GF-D8 (cell line): ENCODE measurements around the gene MYBPC3.

Source experiments
- DNase-seq: peaks from one replicate; lab custom pipeline; 2025; lab: John Stamatoyannopoulos, UW

Gene MYBPC3

DNA sequence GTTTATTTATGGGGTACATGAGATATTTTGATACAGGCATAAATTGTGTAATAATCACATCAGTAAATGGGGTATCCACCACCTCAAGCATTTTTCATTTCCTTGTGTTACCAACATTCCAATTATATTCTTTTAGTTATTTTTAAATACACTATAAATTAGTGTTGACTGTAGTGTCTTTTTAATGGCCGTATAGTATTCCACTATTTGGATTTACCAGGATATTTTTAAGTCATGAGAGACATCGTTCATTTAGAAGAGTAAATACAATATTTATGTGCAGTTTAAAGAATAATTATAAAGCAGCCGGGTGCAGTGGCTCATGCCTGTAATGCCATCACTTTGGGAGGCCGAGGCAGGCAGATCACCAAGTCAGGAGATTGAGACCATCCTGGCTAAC is 32.0 kb upstream of the MYBPC3 start:
- DNase-seq: no peak

- no peak for DNase-seq
Observed at GRCh38 chr11:47383071-47383470, 30.6 kb upstream of the MYBPC3 start.

DNA sequence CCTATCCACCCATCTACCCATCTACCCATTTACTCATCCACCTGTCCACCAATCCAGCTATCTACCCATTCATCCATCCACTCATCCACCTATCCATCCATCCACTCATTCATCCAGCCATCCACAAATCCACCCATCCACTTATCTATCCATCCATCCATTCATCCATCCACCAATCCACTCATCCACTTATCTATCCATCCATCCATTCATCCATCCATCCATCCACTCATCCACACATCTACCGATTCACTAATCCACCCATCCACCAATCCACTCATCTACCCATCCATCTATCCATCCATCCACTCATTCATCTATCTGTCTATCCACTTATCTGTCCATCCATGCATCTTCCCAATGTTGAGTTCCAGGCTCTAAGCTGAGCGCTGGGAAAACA is 27.6 kb upstream of the MYBPC3 start:
- DNase-seq: no peak

GRCh38 chr11:47379317-47379716 is 26.8 kb upstream of the MYBPC3 start:
- no peak for DNase-seq

- DNase-seq: no peak
Observed at GRCh38 chr11:47378836-47379170, 26.3 kb upstream of the MYBPC3 start.

GRCh38 chr11:47378010-47378835 is 25.7 kb upstream of the MYBPC3 start, which contains the start of gene SPI1:
SPI1 (minus strand) TSS chr11:47378547; CDS start chr11:47378353, 194 bp downstream.
- peak; percentile 80 for DNase-seq

- DNase-seq: no peak
Observed at GRCh38 chr11:47377571-47378009, 25.1 kb upstream of the MYBPC3 start.

DNA sequence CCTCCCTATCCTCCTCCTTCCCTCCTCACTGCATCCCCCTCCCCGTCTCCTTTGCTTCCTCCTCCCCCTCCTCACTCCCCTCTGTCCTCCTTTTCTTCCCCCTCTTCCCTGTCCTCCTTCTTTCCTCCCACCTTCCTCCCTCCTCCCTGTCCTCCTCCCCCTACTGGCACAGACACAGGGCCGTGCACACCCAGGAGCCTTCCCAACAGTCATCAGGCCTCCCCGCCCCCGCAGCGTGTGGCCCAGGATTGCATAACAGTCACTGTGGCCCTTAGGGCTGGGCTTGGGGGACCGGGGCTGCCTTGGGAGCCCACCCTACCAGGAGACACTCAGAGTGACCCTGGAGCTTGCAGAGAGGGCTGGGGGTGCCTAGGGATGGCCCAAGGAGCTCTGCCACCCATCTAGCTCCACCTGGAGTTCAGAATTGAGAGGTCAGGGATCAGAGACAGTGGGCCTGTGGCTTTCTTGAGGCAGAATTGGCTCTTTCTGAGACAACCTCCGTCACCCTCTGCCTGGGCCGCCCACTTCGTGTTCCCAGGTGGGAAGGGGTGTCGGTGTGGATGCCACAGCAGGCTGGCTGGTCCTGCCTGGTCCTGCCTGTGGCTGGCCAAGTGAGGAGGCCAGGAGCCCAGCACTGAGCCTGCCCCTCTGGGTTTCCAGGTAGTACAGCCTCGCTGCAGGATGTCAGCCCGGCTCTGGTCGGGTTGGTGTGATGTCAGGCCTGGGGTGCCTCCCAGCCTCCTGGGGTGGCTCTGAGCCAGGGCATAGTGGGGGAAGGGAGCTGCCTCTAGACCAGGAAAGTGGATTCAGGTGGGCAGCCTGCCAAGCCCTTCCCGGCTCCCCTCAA is 24.2 kb upstream of the MYBPC3 start:
- no peak for DNase-seq

GRCh38 chr11:47376107-47376524 is 23.6 kb upstream of the MYBPC3 start:
- no peak for DNase-seq

DNA sequence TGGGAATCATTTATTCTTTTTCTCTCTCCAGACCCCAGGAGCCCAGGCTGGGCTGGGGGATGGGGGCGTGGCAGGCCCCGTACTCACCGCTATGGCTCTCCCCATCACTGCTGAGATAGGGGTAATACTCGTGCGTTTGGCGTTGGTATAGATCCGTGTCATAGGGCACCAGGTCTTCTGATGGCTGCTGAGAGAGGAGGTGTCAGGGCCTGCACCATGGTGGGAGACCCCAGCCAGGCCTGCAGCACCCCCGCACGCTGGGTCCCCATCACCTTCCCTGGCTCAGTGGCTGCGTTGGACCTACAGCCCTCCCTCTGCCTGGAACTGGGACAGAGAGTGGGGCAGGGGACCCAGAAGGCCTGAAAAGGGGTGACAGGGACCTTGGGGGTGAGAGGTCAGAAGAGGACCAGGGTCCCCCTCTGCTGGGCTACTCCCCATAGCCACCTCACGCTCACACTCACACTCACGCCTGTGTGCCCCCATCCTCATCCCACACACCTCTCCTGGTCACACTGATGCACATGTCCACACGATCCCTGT is 23.1 kb upstream of the MYBPC3 start:
- DNase-seq: no peak

DNA sequence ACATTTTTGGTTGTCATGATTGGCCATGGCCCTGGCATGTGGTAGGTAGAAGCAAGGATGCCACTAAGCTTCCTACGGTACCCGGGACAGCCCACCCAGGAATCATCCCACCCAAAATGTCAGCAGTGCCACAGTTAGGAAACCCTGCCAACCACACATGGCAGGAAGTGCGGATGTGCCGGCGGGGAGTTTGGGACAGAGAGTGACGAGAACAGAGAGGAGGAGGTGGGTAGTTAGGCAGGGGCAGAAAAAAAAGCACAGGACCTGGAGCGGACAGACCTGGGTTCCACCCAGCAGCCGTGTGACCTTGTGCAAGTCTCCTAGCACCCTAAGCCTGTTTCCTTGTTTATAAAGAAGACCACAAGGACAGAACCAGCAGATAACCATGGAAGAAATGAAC is 22.5 kb upstream of the MYBPC3 start:
- DNase-seq: no peak

GRCh38 chr11:47374720-47375019 is 22.2 kb upstream of the MYBPC3 start:
- no peak for DNase-seq

DNA sequence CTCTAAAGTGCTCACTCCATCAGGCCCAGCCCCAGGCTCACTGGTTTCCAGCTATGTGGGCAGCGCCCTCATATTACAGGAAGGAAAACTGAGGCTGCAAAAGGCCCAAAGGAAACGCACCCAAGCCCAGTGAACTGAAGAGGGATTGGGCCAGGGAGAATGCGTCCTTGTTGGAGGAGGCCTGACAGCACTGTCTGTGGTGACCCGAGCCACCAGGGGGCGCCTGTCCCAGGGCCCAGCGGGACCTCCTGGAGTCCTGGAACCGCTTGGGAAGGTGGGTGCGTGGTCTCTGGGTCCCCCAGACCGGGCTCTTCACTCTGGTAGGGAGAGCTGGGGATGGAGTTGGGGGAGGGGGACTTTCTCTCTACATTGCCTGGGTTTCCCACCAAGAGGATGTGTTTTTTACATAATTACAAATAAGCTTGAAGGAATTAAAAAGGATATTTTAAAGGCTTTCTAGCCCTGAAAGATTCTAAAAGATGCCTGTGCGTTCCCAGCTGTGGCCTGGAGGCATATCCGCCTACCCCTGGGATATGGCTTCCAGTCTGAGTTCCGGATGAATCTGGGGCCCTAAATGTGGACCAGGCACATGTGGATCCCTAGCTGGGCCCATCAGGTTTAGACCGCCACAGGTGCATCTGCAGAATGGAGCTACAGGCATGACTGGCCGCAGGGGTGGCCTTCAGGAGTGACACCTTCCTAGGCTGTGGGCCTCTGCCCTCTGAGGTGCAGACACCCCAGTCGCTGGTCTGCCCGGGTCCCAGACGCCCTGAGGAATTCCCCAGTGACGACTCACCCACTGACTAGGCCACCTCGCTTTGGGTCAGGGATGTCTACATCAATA is 21.6 kb upstream of the MYBPC3 start:
- DNase-seq: no peak

DNA sequence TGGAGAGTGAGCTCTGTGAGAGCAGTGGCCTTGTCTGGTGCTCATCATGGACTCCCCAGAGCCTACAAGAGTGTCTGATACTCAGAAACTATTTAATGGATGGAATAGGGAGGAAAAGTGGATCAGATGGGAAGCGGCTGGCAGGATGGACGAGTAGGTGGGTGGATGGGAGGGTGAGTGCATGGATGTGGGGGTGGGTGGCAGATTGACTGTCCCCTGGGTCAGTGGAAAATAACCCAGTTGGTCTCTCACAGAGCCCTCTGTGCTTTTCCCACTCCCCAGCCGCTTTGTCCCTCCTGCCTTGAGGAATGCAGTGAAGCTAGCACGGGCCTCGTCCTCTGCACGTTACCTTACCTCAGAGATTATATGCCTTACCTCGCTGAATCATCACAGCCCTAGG is 19.9 kb upstream of the MYBPC3 start:
- DNase-seq: no peak

- DNase-seq: no peak
Observed at GRCh38 chr11:47369676-47370075, 17.2 kb upstream of the MYBPC3 start.

DNA sequence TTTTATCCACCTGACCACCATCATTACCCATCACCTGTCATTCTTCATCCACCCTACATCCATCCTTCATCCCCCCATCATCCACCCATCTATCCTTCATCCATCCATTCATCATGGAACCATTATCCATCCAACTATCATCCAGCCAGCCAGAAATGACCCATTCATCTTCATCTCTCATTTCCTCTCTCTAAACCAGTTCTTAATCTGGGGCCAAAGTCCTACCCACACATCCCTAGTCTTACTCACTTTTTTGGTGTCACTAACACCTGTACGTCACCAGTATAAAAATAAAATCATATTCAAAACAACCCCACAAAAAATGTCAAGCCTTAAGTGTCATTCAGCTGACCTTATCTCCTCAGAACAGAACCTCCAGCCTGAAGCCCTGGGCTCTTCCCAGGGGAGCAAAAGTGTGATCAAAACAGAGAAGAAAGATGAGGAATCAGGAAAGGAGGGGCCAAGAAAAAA is 13.6 kb upstream of the MYBPC3 start:
- no peak for DNase-seq

DNA sequence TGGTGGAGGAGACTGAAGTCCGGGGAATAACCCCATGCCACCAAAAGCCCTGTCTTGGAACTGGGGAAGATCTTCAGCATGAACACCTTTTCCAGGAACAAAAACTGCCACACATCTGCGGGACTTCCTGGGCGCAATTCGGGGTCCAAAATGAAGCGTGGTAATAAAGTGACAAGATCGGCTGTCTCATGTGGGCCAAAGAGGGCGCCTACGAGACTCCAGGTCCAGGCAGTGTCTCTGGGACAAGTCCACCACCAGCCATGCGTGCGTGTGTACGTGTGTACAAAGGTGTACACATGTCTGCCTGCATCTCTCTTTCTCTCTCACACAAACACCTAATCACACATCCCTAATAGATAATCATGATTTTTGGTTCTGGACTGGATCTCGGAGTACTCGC is 8.9 kb upstream of the MYBPC3 start:
- DNase-seq: no peak

GRCh38 chr11:47360341-47360740 is 7.8 kb upstream of the MYBPC3 start:
- no peak for DNase-seq

DNA sequence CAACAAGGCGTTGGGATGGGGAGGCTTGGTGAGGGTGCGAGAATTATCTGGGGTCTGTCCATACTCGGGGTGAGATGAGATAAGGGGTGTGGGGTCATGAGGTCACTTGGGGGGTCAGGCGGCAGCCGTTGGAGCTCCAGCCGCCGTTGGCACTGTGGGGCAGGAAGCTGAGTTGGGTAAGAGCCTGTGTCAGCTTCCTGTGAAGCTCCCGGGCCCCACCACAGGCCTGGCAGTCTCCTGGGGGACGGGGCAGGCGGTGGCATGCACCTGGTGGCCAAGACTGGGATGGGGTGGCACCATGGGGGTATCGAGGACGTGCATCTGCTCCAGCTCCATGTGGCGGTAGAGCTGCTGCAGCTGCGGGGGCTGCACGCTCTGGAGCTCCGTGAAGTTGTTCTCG is 7.1 kb upstream of the MYBPC3 start:
- peak; percentile 83 for DNase-seq

GRCh38 chr11:47359162-47359561 is 6.7 kb upstream of the MYBPC3 start:
- no peak for DNase-seq

GRCh38 chr11:47358731-47359051 is 6.2 kb upstream of the MYBPC3 start:
- DNase-seq: no peak
